ENCODE measurements around the gene ADORA2B.

DNA sequence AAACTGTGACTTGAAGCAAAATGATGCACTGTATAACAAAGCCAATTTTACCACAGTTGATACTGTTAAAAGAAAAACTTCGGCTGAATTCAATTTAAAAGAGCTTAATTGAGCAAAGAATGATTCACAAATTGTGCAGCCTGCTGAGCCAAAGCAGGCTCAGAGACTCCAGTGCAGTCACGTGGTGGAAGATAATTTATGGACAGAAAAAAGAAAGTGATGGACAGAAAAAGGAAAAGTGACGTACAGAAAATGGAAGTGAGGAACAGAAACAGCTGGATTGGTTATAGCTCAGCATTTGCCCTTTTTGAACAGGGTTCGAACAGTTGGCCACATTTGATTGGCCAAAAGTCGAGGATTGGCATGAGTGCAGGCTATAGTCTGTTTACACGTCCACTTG lies 28.9 kb downstream of the ADORA2B start:
- TF ChIP-seq POLR2A (IDR thresholded peaks at IDR 0.05): no peak
- TF ChIP-seq, protein P1, sequence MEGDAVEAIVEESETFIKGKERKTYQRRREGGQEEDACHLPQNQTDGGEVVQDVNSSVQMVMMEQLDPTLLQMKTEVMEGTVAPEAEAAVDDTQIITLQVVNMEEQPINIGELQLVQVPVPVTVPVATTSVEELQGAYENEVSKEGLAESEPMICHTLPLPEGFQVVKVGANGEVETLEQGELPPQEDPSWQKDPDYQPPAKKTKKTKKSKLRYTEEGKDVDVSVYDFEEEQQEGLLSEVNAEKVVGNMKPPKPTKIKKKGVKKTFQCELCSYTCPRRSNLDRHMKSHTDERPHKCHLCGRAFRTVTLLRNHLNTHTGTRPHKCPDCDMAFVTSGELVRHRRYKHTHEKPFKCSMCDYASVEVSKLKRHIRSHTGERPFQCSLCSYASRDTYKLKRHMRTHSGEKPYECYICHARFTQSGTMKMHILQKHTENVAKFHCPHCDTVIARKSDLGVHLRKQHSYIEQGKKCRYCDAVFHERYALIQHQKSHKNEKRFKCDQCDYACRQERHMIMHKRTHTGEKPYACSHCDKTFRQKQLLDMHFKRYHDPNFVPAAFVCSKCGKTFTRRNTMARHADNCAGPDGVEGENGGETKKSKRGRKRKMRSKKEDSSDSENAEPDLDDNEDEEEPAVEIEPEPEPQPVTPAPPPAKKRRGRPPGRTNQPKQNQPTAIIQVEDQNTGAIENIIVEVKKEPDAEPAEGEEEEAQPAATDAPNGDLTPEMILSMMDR (IDR thresholded peaks at IDR 0.05): no peak

Data from adrenal gland (tissue), 5 donors.